Endodermal cell (in vitro differentiated cells): Measurements from ENCODE around the gene TNFRSF4. TPM values are rescaled to one million over a fixed set of nuclear protein-coding genes. Genes with fewer than 3 reads are reported as not detected.

ENCODE experiments used
- DNase-seq: peaks from one replicate; pipeline ENCODE4 v3.0.0-alpha.2; 2017
- H3K27ac ChIP-seq: 2 replicates; pipeline ENCODE4 v1.5.1; 2013; ENCODE audit warnings: mild to moderate bottlenecking, low read depth, low read length, moderate library complexity
- H3K27me3 ChIP-seq: 2 replicates; pipeline ENCODE4 v1.6.1; 2013; ENCODE audit warnings: mild to moderate bottlenecking, low read length, moderate library complexity; ENCODE audit not compliant: insufficient read depth, control insufficient read depth, poor library complexity, severe bottlenecking
- H3K36me3 ChIP-seq: 2 replicates; pipeline ENCODE4 v1.7.0; 2013; ENCODE audit warnings: mild to moderate bottlenecking, low read length, moderate library complexity; ENCODE audit not compliant: control insufficient read depth, insufficient read depth
- H3K4me1 ChIP-seq: one replicate; pipeline ENCODE4 v1.7.0; 2013; ENCODE audit warnings: low read length; ENCODE audit not compliant: control insufficient read depth, insufficient read depth
- H3K4me3 ChIP-seq: 2 replicates; pipeline ENCODE4 v1.5.1; 2013; ENCODE audit warnings: mild to moderate bottlenecking, low read length, moderate library complexity
- H3K9ac ChIP-seq: 2 replicates; pipeline ENCODE4 v1.6.1; 2013; ENCODE audit warnings: mild to moderate bottlenecking, low read length, moderate library complexity; ENCODE audit not compliant: poor library complexity, severe bottlenecking; ENCODE audit errors: extremely low read depth
- H3K9me3 ChIP-seq: 2 replicates; pipeline ENCODE4 v1.6.1; 2013; ENCODE audit warnings: mild to moderate bottlenecking, low read length, moderate library complexity; ENCODE audit not compliant: control insufficient read depth
- H3K27ac Mint-ChIP-seq: 2 replicates; pipeline ENCODE4 v1.8.0; 2020; ENCODE audit warnings: mixed read lengths
- H3K27me3 Mint-ChIP-seq: 2 replicates; pipeline ENCODE4 v1.8.0; 2021; ENCODE audit warnings: mild to moderate bottlenecking, mixed read lengths; ENCODE audit not compliant: insufficient read depth
- H3K36me3 Mint-ChIP-seq: 2 replicates; pipeline ENCODE4 v1.8.0; 2020; ENCODE audit warnings: low read depth, mixed read lengths
- H3K4me1 Mint-ChIP-seq: 2 replicates; pipeline ENCODE4 v1.8.0; 2020; ENCODE audit warnings: mixed read lengths
- H3K4me3 Mint-ChIP-seq: 2 replicates; pipeline ENCODE4 v1.8.0; 2020; ENCODE audit warnings: mild to moderate bottlenecking, moderate library complexity, mixed read lengths
- H3K9me3 Mint-ChIP-seq: 2 replicates; pipeline ENCODE4 v1.8.0; 2020; ENCODE audit warnings: mild to moderate bottlenecking, mixed read lengths
- CTCF ChIP-seq: fragments of 200-600 bp; sonication (generic); conservative IDR thresholded peaks from 2 replicates; pipeline ENCODE4 v1.5.0; 2021; ENCODE audit warnings: antibody characterized with exemption, mild to moderate bottlenecking
- WGBS, 2 experiments: methylation state at CpG; one replicate each; pipeline versions ENCODE4 v1.1.5 to v1.1.7; 2013; ENCODE audit warnings: missing lambda C conversion rate in 2 of 2, mixed read lengths in 1 of 2; ENCODE audit not compliant: insufficient coverage in 1 of 2, insufficient read length in 1 of 2; 5-methylcytosine and 5-hydroxymethylcytosine counted together
- total RNA-seq, 2 donors: library from RNA; stranded (reverse); fragmentation: NEBNext Ultra II Directional in 1 of 2; extraction: Animal tissue kit (Norgen Biotek cat#: 25700) in 1 of 2; gene quantifications; 2 replicates in 1 of 2; 3 replicates in 1 of 2; pipeline ENCODE4 v1.2.1, GENCODE V29; 2021

Gene TNFRSF4
- total RNA-seq, 2 donors from 2014 or later: 0.20 TPM; not detected in 1

- Histone ChIP-seq H3K4me1 (no peaks in the 10 kb centered on the region), H3K27ac (no peak overlapping the region), H3K27me3 (no peaks in the 10 kb centered on the region), H3K36me3 (no peaks in the 10 kb centered on the region), H3K9ac (no peak overlapping the region), H3K4me3 (no peak overlapping the region), H3K9me3 (no peaks in the 10 kb centered on the region)
- H3K27ac Mint-ChIP-seq: no peak overlapping the region
- H3K27me3 Mint-ChIP-seq: no peaks in the 10 kb centered on the region
- no peak overlapping the region for H3K4me3 Mint-ChIP-seq
- DNase-seq: no peak
- H3K36me3 Mint-ChIP-seq: peaks cover 5% of the 10 kb centered on the region
- peaks cover under 1% of the 10 kb centered on the region for H3K4me1 Mint-ChIP-seq
- WGBS, 2 experiments: 86 to 100% methylated on average over 6 to 15 of the region's 15 CpGs
- TF ChIP-seq CTCF: peak; percentile 29
- H3K9me3 Mint-ChIP-seq: no peaks in the 10 kb centered on the region
Measured at GRCh38 chr1:1239227-1239613, 25.3 kb upstream of the TNFRSF4 start.

- Mint-ChIP-seq H3K9me3 (peaks cover 2% of the 10 kb centered on the region), H3K27ac (no peak overlapping the region), H3K4me3 (no peak overlapping the region), H3K27me3 (no peaks in the 10 kb centered on the region), H3K4me1 (peaks cover 5% of the 10 kb centered on the region), H3K36me3 (peaks cover 10% of the 10 kb centered on the region)
- Histone ChIP-seq H3K9ac (no peak overlapping the region), H3K27me3 (no peaks in the 10 kb centered on the region), H3K27ac (no peak overlapping the region), H3K4me3 (no peak overlapping the region), H3K9me3 (no peaks in the 10 kb centered on the region), H3K36me3 (no peaks in the 10 kb centered on the region), H3K4me1 (no peaks in the 10 kb centered on the region)
- no peak for DNase-seq
- TF ChIP-seq CTCF: no peak
- WGBS, 2 experiments: 93 to 95% methylated on average over 11 to 19 of the region's 19 CpGs
Measured at GRCh38 chr1:1238702-1239178, 24.8 kb upstream of the TNFRSF4 start.

GRCh38 chr1:1237874-1238701 lies 24.1 kb upstream of the TNFRSF4 start:
- peaks cover 8% of the 10 kb centered on the region for H3K4me1 Mint-ChIP-seq
- H3K9me3 ChIP-seq: no peaks in the 10 kb centered on the region
- H3K27ac Mint-ChIP-seq: no peak overlapping the region
- H3K9ac ChIP-seq: no peak overlapping the region
- no peak for DNase-seq
- H3K27me3 Mint-ChIP-seq: no peaks in the 10 kb centered on the region
- peak overlapping the region; percentile 22 for H3K27ac ChIP-seq
- peaks cover 14% of the 10 kb centered on the region for H3K36me3 Mint-ChIP-seq
- no peaks in the 10 kb centered on the region for H3K36me3 ChIP-seq
- no peak overlapping the region for H3K4me3 ChIP-seq
- no peaks in the 10 kb centered on the region for H3K27me3 ChIP-seq
- WGBS, 2 experiments: 93 to 94% methylated on average over 29 to 48 of the region's 48 CpGs
- no peak overlapping the region for H3K4me3 Mint-ChIP-seq
- H3K4me1 ChIP-seq: no peaks in the 10 kb centered on the region
- peaks cover 6% of the 10 kb centered on the region for H3K9me3 Mint-ChIP-seq
- no peak for TF ChIP-seq CTCF
